Tibial nerve (tissue), 4 donors: ENCODE measurements around the gene FNDC3A.

ENCODE experiments used
- EP300 ChIP-seq, 2 donors: sonication (generic); formaldehyde crosslinking; IDR thresholded peaks; one replicate each; pipeline ENCODE4 v1.6.1; 2017; ENCODE audit warnings: antibody characterized with exemption in 2 of 2, mild to moderate bottlenecking in 1 of 2
- POLR2A ChIP-seq, 2 donors: fragments of 450-650 bp; IDR thresholded peaks; one replicate each; pipeline ENCODE4 v1.6.1; 2017; ENCODE audit warnings: antibody characterized with exemption in 2 of 2, mild to moderate bottlenecking in 2 of 2, moderate library complexity in 2 of 2
- TF ChIP-seq, protein P1 (sequence below), 5 experiments: fragments of 200-600 bp in 3 of 5; fragments of 450-650 bp in 2 of 5; sonication (generic) in 3 of 5; IDR thresholded peaks; one replicate each; pipeline ENCODE4 v1.5.1; 2016 to 2019; ENCODE audit warnings: antibody characterized with exemption in 5 of 5, mild to moderate bottlenecking in 3 of 5, moderate library complexity in 2 of 5

- TF ChIP-seq, protein P1, sequence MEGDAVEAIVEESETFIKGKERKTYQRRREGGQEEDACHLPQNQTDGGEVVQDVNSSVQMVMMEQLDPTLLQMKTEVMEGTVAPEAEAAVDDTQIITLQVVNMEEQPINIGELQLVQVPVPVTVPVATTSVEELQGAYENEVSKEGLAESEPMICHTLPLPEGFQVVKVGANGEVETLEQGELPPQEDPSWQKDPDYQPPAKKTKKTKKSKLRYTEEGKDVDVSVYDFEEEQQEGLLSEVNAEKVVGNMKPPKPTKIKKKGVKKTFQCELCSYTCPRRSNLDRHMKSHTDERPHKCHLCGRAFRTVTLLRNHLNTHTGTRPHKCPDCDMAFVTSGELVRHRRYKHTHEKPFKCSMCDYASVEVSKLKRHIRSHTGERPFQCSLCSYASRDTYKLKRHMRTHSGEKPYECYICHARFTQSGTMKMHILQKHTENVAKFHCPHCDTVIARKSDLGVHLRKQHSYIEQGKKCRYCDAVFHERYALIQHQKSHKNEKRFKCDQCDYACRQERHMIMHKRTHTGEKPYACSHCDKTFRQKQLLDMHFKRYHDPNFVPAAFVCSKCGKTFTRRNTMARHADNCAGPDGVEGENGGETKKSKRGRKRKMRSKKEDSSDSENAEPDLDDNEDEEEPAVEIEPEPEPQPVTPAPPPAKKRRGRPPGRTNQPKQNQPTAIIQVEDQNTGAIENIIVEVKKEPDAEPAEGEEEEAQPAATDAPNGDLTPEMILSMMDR (IDR thresholded peaks at IDR 0.05) = no peak
- TF ChIP-seq POLR2A (IDR thresholded peaks at IDR 0.05) = no peak
- no peak for TF ChIP-seq EP300 (IDR thresholded peaks at IDR 0.05)
Observed at GRCh38 chr13:48945626-48946025, 30.1 kb upstream of the FNDC3A start.
